Ascending aorta (tissue), 2 donors: Measurements from ENCODE around the gene CENPS. TPM values are rescaled to one million over a fixed set of nuclear protein-coding genes. Genes with fewer than 3 reads are reported as not detected.

Source experiments
- DNase-seq, 2 donors: peaks; one replicate each; pipeline ENCODE4 v3.0.0-alpha.2; 2019; ENCODE audit warnings: low spot score in 2 of 2
- H3K27ac ChIP-seq, 2 donors: fragments of 200-600 bp; sonication (generic); one replicate each; pipeline ENCODE4 v1.5.1; 2016 to 2017; ENCODE audit warnings: mild to moderate bottlenecking in 1 of 2
- H3K27me3 ChIP-seq: fragments of 200-600 bp; sonication (generic); one replicate; pipeline ENCODE4 v1.5.1; 2017
- H3K36me3 ChIP-seq, 2 donors: fragments of 200-600 bp; sonication (generic); one replicate each; pipeline ENCODE4 v1.5.1; 2016
- H3K4me1 ChIP-seq, 2 donors: fragments of 200-600 bp; sonication (generic); one replicate each; pipeline ENCODE4 v1.5.1; 2016 to 2017; ENCODE audit warnings: mild to moderate bottlenecking in 1 of 2
- H3K4me3 ChIP-seq, 2 donors: fragments of 200-600 bp; sonication (generic); one replicate each; pipeline ENCODE4 v1.5.1; 2016 to 2017; ENCODE audit warnings: mild to moderate bottlenecking in 1 of 2
- H3K9me3 ChIP-seq, 2 donors: fragments of 200-600 bp; sonication (generic); one replicate each; pipeline ENCODE4 v1.5.1; 2016
- intact Hi-C: fragments of 100-400 bp; cut with DNase I; formaldehyde crosslinking; loops from one replicate; pipeline ENCODE4 v1.15.1; 2023
- total RNA-seq: library from RNA; depleted of rRNA; stranded (reverse); fragments of >200 nt; gene quantifications from one replicate; pipeline ENCODE4 v1.1.0, GENCODE V29; 2016
- TF ChIP-seq, protein P1 (sequence below), 3 experiments: fragments of 200-600 bp in 2 of 3; fragments of 450-650 bp in 1 of 3; sonication (generic) in 2 of 3; IDR thresholded peaks; one replicate each; pipeline ENCODE4 v1.5.1; 2016 to 2019; ENCODE audit warnings: antibody characterized with exemption in 3 of 3, mild to moderate bottlenecking in 1 of 3, moderate library complexity in 1 of 3

The CENPS gene
- total RNA-seq, 1 donor from 2014 or later = not detected

DNA sequence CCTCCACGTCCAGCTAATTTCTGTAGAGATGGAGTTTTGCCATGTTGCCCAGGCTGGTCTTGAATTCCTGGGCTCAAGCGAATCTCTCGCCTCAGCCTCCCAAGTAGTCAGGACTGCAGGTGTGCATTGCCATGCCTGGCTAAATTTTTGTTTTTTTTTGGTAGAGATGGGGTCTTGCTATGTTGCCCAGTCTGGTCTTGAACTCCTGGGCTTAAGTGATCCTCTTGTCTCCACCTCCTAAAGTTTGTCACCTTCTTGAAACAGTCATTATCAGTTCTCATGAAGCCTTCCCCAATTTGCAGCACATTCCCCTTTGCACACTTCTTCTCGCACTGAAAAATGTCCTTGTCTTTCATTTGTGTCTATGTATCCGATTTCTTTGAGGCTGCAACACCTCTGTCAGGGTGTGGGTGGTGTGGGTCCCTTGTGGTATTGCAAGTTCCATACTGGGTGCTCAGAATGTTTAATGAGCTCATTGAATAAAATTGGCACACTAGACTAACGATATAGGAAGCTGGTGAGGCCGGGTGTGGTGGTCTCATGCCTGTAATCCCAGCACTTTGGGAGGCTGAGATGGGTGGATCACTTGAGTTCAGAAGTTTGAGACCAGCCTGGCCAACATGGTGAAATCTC is 16.7 kb downstream of the CENPS start:
- H3K27ac ChIP-seq = no peak overlapping the region
- no peaks in the 10 kb centered on the region for H3K36me3 ChIP-seq
- DNase-seq = no peak
- TF ChIP-seq, protein P1, sequence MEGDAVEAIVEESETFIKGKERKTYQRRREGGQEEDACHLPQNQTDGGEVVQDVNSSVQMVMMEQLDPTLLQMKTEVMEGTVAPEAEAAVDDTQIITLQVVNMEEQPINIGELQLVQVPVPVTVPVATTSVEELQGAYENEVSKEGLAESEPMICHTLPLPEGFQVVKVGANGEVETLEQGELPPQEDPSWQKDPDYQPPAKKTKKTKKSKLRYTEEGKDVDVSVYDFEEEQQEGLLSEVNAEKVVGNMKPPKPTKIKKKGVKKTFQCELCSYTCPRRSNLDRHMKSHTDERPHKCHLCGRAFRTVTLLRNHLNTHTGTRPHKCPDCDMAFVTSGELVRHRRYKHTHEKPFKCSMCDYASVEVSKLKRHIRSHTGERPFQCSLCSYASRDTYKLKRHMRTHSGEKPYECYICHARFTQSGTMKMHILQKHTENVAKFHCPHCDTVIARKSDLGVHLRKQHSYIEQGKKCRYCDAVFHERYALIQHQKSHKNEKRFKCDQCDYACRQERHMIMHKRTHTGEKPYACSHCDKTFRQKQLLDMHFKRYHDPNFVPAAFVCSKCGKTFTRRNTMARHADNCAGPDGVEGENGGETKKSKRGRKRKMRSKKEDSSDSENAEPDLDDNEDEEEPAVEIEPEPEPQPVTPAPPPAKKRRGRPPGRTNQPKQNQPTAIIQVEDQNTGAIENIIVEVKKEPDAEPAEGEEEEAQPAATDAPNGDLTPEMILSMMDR (IDR thresholded peaks at IDR 0.05) = no peak
- H3K9me3 ChIP-seq = no peaks in the 10 kb centered on the region
- H3K27me3 ChIP-seq = no peaks in the 10 kb centered on the region
- intact Hi-C loops = no loop called here
- peaks cover 5 to 6% of the 10 kb centered on the region in 2 donors for H3K4me1 ChIP-seq
- H3K4me3 ChIP-seq = no peak overlapping the region

DNA sequence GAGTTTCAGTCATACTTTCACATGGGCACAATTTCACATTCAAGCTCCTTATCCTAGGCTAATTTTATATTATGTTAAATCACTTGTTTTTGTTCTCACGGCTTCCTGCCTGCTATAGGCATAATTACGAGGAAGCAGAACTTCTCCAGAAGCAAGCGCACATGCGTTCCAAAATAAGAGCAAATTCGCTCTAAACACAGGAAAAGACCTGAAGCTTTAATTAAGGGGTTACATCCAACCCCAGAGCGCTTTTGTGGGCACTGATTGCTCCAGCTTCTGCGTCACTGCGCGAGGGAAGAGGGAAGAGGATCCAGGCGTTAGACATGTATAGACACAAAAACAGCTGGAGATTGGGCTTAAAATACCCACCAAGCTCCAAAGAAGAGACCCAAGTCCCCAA is 19.5 kb downstream of the CENPS start, which contains the start of gene CORT:
Gene CORT, plus strand, starts transcription at position 281 of the 400 bp plus-strand sequence. CDS start 193 bp downstream, outside the sequence.
- TF ChIP-seq, protein P1 (IDR thresholded peaks at IDR 0.05) = no peak
- no peak for DNase-seq
- Histone ChIP-seq H3K9me3 (no peaks in the 10 kb centered on the region), H3K4me3 (peak within 1 kb of the TSS in 1 of 2 donors; percentile 32), H3K36me3 (no peaks in the 10 kb centered on the region), H3K4me1 (peaks cover 5 to 6% of the 10 kb centered on the region in 2 donors), H3K27ac (no peak within 1 kb of the TSS), H3K27me3 (no peaks in the 10 kb centered on the region)
- intact Hi-C loops = no loop called here

DNA sequence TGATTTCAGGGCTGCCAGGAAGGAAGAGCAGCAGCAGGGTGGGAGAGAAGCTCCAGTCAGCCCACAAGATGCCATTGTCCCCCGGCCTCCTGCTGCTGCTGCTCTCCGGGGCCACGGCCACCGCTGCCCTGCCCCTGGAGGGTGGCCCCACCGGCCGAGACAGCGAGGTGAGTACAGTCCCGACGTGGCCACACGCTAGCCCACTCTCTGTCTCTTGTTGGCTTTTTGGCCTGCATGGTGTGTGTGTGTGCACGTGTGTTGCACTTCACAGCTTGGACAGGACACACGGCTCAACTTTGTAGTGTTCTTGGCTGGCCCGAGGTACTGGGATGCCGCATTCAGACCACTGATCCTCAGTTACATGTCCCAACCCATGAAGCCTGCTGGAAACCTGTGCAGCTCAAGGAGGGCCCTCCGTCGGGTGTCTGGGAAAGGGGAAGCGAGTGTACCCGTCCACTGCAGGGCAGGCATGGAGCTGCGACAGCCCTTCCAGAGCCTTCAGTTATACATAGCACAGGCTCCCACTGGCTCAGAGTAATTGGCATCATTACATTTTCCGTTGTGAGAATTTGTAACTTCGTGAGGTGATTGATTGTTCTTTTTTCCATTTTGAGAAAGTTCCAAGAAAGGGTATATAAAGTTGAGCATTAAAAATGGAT is 20.1 kb downstream of the CENPS start:
- Histone ChIP-seq H3K27ac (no peak overlapping the region), H3K27me3 (no peaks in the 10 kb centered on the region), H3K4me3 (no peak overlapping the region), H3K9me3 (no peaks in the 10 kb centered on the region), H3K4me1 (peaks cover 5 to 6% of the 10 kb centered on the region in 2 donors), H3K36me3 (no peaks in the 10 kb centered on the region)
- no peak for DNase-seq
- TF ChIP-seq, protein P1 (IDR thresholded peaks at IDR 0.05) = no peak
- intact Hi-C loops = no loop called here

- intact Hi-C loops = no loop called here
- H3K4me1 ChIP-seq = peaks cover 5 to 6% of the 10 kb centered on the region in 2 donors
- no peak overlapping the region for H3K27ac ChIP-seq
- TF ChIP-seq, protein P1 (IDR thresholded peaks at IDR 0.05) = no peak
- no peaks in the 10 kb centered on the region for H3K9me3 ChIP-seq
- DNase-seq = no peak
- no peaks in the 10 kb centered on the region for H3K36me3 ChIP-seq
- H3K4me3 ChIP-seq = peak overlapping the region in 1 of 2 donors; percentile 32
- no peaks in the 10 kb centered on the region for H3K27me3 ChIP-seq
These were observed 20.6 kb downstream of the CENPS start for GRCh38 chr1:10450836-10451235.

GRCh38 chr1:10451287-10451686 is 21.1 kb downstream of the CENPS start:
- H3K4me3 ChIP-seq = peak overlapping the region in 1 of 2 donors; percentile 32
- no peak for DNase-seq

More at GRCh38 chr1:10451287-10451686, 21.1 kb downstream of the CENPS start:
- no peaks in the 10 kb centered on the region for H3K9me3 ChIP-seq
- TF ChIP-seq, protein P1 (IDR thresholded peaks at IDR 0.05) = no peak
- peaks cover 5 to 6% of the 10 kb centered on the region in 2 donors for H3K4me1 ChIP-seq
- no peak overlapping the region for H3K27ac ChIP-seq
- intact Hi-C loops = no loop called here
- no peaks in the 10 kb centered on the region for H3K27me3 ChIP-seq
- no peaks in the 10 kb centered on the region for H3K36me3 ChIP-seq
